HepG2 (cell line): Measurements from ENCODE around the gene PCYOX1L. TPM values are rescaled to one million over a fixed set of nuclear protein-coding genes. Genes with fewer than 3 reads are reported as not detected.

Source experiments
- BORCS8-MEF2B ChIP-seq: sonication (generic); formaldehyde crosslinking; IDR thresholded peaks from 2 replicates; pipeline ENCODE4 v1.8.0; 2022; ENCODE audit warnings: mild to moderate bottlenecking, missing genetic modification reagents
- CBFB ChIP-seq: sonication (generic); formaldehyde crosslinking; IDR thresholded peaks from 2 replicates; pipeline ENCODE4 v1.4.0; 2020; ENCODE audit warnings: missing genetic modification reagents
- GMEB1 ChIP-seq: sonication (generic); formaldehyde crosslinking; IDR thresholded peaks from 2 replicates; pipeline ENCODE4 v1.5.1; 2020; ENCODE audit warnings: missing genetic modification reagents, mild to moderate bottlenecking, borderline replicate concordance
- HNRNPL ChIP-seq: fragments of 200-400 bp; formaldehyde crosslinking; IDR thresholded peaks from 2 replicates; pipeline ENCODE4 v1.6.1; 2017; ENCODE audit warnings: mild to moderate bottlenecking, low read depth, low read length
- IKZF4 ChIP-seq: sonication (generic); formaldehyde crosslinking; IDR thresholded peaks from 2 replicates; pipeline ENCODE4 v1.5.1; 2020; ENCODE audit warnings: borderline replicate concordance, mild to moderate bottlenecking, low read depth, missing genetic modification reagents; ENCODE audit errors: not compliant biosample characterization
- MIER2 ChIP-seq: IDR thresholded peaks from 2 replicates; pipeline ENCODE4 v1.6.1; 2016; ENCODE audit warnings: missing biosample characterization, missing genetic modification reagents
- MTERF4 ChIP-seq: sonication (generic); formaldehyde crosslinking; IDR thresholded peaks from 2 replicates; pipeline ENCODE4 v1.8.0; 2023; ENCODE audit warnings: mild to moderate bottlenecking, missing genetic modification reagents
- NCOA2 ChIP-seq: sonication (generic); formaldehyde crosslinking; IDR thresholded peaks from 2 replicates; pipeline ENCODE4 v1.8.0; 2022; ENCODE audit warnings: inconsistent platforms
- NCOR1 ChIP-seq: fragments of 200-600 bp; sonication (generic); IDR thresholded peaks from 2 replicates; pipeline ENCODE4 v1.7.0; 2017; ENCODE audit warnings: antibody characterized with exemption, low read length, borderline replicate concordance
- NR0B2 ChIP-seq: sonication (generic); formaldehyde crosslinking; IDR thresholded peaks from 2 replicates; pipeline ENCODE4 v1.4.0; 2020; ENCODE audit warnings: mild to moderate bottlenecking, missing genetic modification reagents
- PHF21A ChIP-seq: sonication (generic); formaldehyde crosslinking; IDR thresholded peaks from 2 replicates; pipeline ENCODE4 v1.5.0; 2020; ENCODE audit warnings: mild to moderate bottlenecking, missing genetic modification reagents
- RXRB ChIP-seq: IDR thresholded peaks from 2 replicates; pipeline ENCODE4 v1.6.1; 2016; ENCODE audit warnings: borderline replicate concordance, missing genetic modification reagents, missing compliant biosample characterization
- SATB2 ChIP-seq: sonication (generic); formaldehyde crosslinking; IDR thresholded peaks from 2 replicates; pipeline ENCODE4 v1.5.0; 2020; ENCODE audit warnings: missing genetic modification reagents
- TBX3 ChIP-seq: fragments of 450-650 bp; IDR thresholded peaks from 2 replicates; pipeline ENCODE4 v1.6.1; 2017; ENCODE audit warnings: antibody characterized with exemption, mild to moderate bottlenecking, inconsistent platforms, borderline replicate concordance
- U2AF1 ChIP-seq: fragments of 200-400 bp; formaldehyde crosslinking; optimal IDR thresholded peaks from 2 replicates; pipeline ENCODE3; 2017; ENCODE audit warnings: mild to moderate bottlenecking, low read depth, low read length
- ZNF207 ChIP-seq: fragments of 450-650 bp; IDR thresholded peaks from 2 replicates; pipeline ENCODE4 v1.6.1; 2016; ENCODE audit warnings: antibody characterized with exemption, borderline replicate concordance
- ZNF253 ChIP-seq: sonication (generic); formaldehyde crosslinking; IDR thresholded peaks from 2 replicates; pipeline ENCODE4 v1.8.0; 2022; ENCODE audit warnings: mild to moderate bottlenecking, missing genetic modification reagents, borderline replicate concordance
- ZNF260 ChIP-seq: sonication (generic); formaldehyde crosslinking; IDR thresholded peaks from 2 replicates; pipeline ENCODE4 v1.4.0; 2020; ENCODE audit warnings: missing genetic modification reagents, low read depth, mild to moderate bottlenecking, borderline replicate concordance
- ZNF44 ChIP-seq: sonication (generic); formaldehyde crosslinking; IDR thresholded peaks from 2 replicates; pipeline ENCODE4 v1.5.1; 2020; ENCODE audit warnings: mild to moderate bottlenecking, missing genetic modification reagents
- ZNF615 ChIP-seq: sonication (generic); formaldehyde crosslinking; IDR thresholded peaks from 2 replicates; pipeline ENCODE4 v1.5.0; 2020; ENCODE audit warnings: mild to moderate bottlenecking, missing genetic modification reagents, borderline replicate concordance
- ZNF670 ChIP-seq: sonication (generic); formaldehyde crosslinking; IDR thresholded peaks from 2 replicates; pipeline ENCODE4 v1.8.0; 2022; ENCODE audit warnings: mild to moderate bottlenecking, missing genetic modification reagents, borderline replicate concordance
- ZNF710 ChIP-seq: sonication (generic); formaldehyde crosslinking; IDR thresholded peaks from 2 replicates; pipeline ENCODE4 v1.5.0; 2020; ENCODE audit warnings: mild to moderate bottlenecking, missing genetic modification reagents, borderline replicate concordance
- ZNF724P ChIP-seq: sonication (generic); formaldehyde crosslinking; IDR thresholded peaks from 2 replicates; pipeline ENCODE4 v1.8.0; 2022; ENCODE audit warnings: missing genetic modification reagents, borderline replicate concordance
- ZNF878 ChIP-seq: sonication (generic); formaldehyde crosslinking; IDR thresholded peaks from 2 replicates; pipeline ENCODE4 v1.8.1; 2023; ENCODE audit warnings: mild to moderate bottlenecking, missing genetic modification reagents, moderate library complexity
- ZSCAN20 ChIP-seq: sonication (generic); formaldehyde crosslinking; IDR thresholded peaks from 2 replicates; pipeline ENCODE4 v1.4.0; 2020; ENCODE audit warnings: missing genetic modification reagents, mild to moderate bottlenecking, borderline replicate concordance
- ZSCAN29 ChIP-seq: sonication (generic); formaldehyde crosslinking; conservative IDR thresholded peaks from 2 replicates; pipeline ENCODE4 v1.4.0; 2020; ENCODE audit warnings: mild to moderate bottlenecking, missing genetic modification reagents
- polyA plus RNA-seq, 8 experiments: library from polyadenylated mRNA; depleted of rRNA in 3 of 8; stranded (reverse) in 7 of 8; unstranded in 1 of 8; fragments of >200 nt; fragmentation: Illumina TruSeq in 4 of 8; extraction: Trizol in 4 of 8; gene quantifications; 2 replicates each; pipeline versions ENCODE4 v1.2.1 to v1.2.3, GENCODE V29; 2011 to 2016; ENCODE audit warnings: low read depth in 4 of 8, missing spikeins in 1 of 8, mixed read lengths in 1 of 8; ENCODE audit not compliant: insufficient read depth in 1 of 8
- total RNA-seq, 5 experiments: library from RNA; depleted of rRNA; stranded (reverse); fragments of >200 nt; fragmentation: Illumina TruSeq; extraction: Trizol; gene quantifications; 2 replicates each; pipeline ENCODE4 v1.2.3, GENCODE V29; 2016; ENCODE audit warnings: low read depth in 1 of 5

PCYOX1L gene
- total and polyA plus RNA-seq, 2 of the 13 experiments (the other 11 are each of a cell fraction or from before 2014, with no cell fraction given): 1.00 to 3.7 TPM

- TF ChIP-seq GMEB1 (CRISPR knock-in tag): no peak
- TF ChIP-seq ZSCAN29 (CRISPR knock-in tag): no peak; the same call in 1 of the 2 replicates
- TF ChIP-seq IKZF4 (CRISPR knock-in tag): no peak
- no peak for TF ChIP-seq CBFB (CRISPR knock-in tag)
- 0 out of 2 replicates have a peak, but pooled peaks have one; percentile 17 for TF ChIP-seq BORCS8-MEF2B
- TF ChIP-seq PHF21A (CRISPR knock-in tag): peak; percentile 74; the same call in 1 of the 2 replicates
- 0 out of 2 replicates have a peak, but pooled peaks have one; percentile 57 for TF ChIP-seq NR0B2
- TF ChIP-seq ZNF253: no peak
- TF ChIP-seq ZNF207: no peak
- no peak for TF ChIP-seq ZSCAN20
- no peak for TF ChIP-seq HNRNPL
- TF ChIP-seq ZNF615 (CRISPR knock-in tag): no peak
- TF ChIP-seq ZNF260 (CRISPR knock-in tag): no peak
- TF ChIP-seq ZNF670 (CRISPR knock-in tag): no peak
- TF ChIP-seq ZNF44 (CRISPR knock-in tag): no peak
- TF ChIP-seq MIER2 (CRISPR knock-in tag): 0 out of 2 replicates have a peak, but pooled peaks have one; percentile 42
- TF ChIP-seq SATB2 (CRISPR knock-in tag): no peak
- no peak for TF ChIP-seq NCOR1
- 0 out of 2 replicates have a peak, but pooled peaks have one; percentile 28 for TF ChIP-seq ZNF710 (CRISPR knock-in tag)
- TF ChIP-seq TBX3: no peak
- TF ChIP-seq ZNF878 (CRISPR knock-in tag): no peak
- peak; percentile 44; the same call in 1 of the 2 replicates for TF ChIP-seq RXRB (CRISPR knock-in tag)
- no peak for TF ChIP-seq ZNF724P (CRISPR knock-in tag)
- TF ChIP-seq MTERF4 (CRISPR knock-in tag): no peak
- TF ChIP-seq U2AF1: no peak
- peak; percentile 48; the same call in 1 of the 2 replicates for TF ChIP-seq NCOA2 (CRISPR knock-in tag)
Measured at GRCh38 chr5:149320791-149321330, 37.0 kb upstream of the PCYOX1L start (continued).
